Stimulated activated CD8-positive, alpha-beta memory T cell treated with anti-CD3 and anti-CD28 coated beads, Interleukin-7, amount 100 ng/mL, for 24 hours (primary cell): ENCODE results near the gene GRM4.

Experiments used
- DNase-seq: peaks from one replicate; pipeline ENCODE4 v3.0.0-alpha.2; 2020; ENCODE audit warnings: low read depth

GRM4 gene

GRCh38 chr6:34041385-34041784 is 104.5 kb downstream of the GRM4 start:
- no peak for DNase-seq

- no peak for DNase-seq
These were observed 105.9 kb downstream of the GRM4 start for GRCh38 chr6:34039943-34040342.

DNA sequence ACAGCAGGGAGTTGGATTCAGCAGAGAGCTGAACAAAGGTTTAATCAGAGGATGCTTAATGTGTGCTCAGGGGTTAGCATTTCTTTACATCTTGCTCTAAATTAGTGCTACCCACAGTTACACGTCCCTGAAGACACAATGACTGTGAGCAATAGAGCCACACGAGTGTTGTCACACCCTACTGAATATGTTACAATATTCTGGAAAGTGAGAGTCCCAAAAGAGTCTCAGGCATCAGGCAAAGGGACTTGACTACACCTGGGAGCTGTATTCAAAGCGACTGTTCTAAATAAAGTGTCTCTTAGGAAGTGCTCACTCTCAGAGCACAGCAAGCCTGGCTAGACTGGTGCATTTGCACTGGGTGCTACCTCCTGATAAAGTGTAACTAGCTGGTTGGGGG is 108.7 kb downstream of the GRM4 start:
- DNase-seq: no peak

- DNase-seq: no peak
These were observed 109.4 kb downstream of the GRM4 start for GRCh38 chr6:34036357-34037069.

GRCh38 chr6:34035704-34036356 is 110.1 kb downstream of the GRM4 start:
- DNase-seq: no peak

GRCh38 chr6:34035161-34035560 is 110.7 kb downstream of the GRM4 start:
- DNase-seq: no peak

GRCh38 chr6:34032856-34033255 is 113.0 kb downstream of the GRM4 start:
- no peak for DNase-seq

GRCh38 chr6:34031625-34032383 is 114.1 kb downstream of the GRM4 start:
- no peak for DNase-seq

- DNase-seq: no peak
These were observed 114.9 kb downstream of the GRM4 start for GRCh38 chr6:34030831-34031624.

DNA sequence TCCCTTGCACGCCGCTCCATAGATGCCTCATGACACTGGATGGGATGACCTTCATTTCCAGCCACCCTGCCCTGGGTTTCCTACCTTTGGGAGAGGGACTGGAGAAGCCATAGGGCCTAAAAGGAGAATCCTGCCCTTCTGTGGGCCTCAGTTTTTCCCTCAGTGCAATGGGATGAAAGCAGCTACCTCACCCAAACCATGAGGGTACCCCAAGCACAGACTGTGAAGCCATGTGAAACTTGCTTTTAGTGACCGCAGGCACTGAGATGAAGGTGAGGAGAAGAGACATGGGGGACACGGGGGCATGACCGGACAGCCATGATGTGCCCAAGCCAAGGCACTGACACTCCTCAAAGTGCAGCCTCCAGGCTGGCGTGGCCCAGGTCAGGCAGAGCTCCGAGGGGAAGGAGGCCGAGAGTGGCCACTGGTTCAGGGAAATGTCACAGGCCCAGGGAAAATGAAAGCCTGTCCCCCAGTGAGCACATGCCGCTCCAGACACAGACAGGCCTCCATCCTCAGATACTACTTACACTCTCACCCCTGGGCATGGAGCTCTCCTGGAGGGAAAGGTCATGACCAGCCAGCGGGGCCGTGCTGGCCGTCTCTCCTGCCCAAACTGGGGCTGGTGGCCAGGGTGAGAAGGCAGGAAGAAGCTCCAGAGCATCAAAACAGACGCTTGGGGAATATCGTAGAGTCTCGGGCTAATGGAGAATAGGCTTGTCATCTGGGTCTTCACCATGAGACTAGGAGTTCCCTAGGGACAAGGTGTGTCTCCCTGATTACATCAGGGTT is 116.2 kb downstream of the GRM4 start:
- no peak for DNase-seq

DNA sequence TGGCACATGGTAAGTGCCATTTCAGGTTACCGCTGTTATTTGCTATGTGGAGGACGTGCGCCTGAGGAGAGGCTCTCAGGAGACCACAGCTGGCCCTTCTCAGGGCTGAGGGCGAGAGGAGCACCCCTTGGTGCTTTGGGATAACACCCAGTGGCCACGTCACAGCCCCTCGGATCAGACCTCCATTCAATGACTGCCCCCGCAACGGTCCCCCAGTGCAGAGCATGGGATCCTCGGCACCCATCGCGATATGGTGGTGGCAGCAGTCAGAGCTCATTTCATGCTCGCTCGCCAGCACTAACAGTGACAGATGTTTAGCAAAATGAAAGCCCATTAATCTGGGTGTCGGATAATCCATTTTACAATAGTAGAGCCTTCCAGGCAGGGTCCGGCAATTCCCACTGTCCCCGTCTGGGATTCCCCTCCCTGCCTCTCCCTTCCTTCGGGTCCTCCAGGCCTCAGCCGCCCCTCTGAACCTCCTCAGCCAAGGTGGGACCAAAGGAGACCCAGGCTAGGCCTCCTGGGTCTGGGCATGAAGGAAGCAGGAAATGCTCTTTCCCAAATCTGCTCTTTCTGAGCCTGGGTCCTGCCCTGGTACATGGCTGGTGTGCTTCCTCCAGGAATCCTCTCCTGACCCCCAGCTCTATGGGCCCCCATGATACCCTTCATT is 117.1 kb downstream of the GRM4 start:
- DNase-seq: no peak

DNA sequence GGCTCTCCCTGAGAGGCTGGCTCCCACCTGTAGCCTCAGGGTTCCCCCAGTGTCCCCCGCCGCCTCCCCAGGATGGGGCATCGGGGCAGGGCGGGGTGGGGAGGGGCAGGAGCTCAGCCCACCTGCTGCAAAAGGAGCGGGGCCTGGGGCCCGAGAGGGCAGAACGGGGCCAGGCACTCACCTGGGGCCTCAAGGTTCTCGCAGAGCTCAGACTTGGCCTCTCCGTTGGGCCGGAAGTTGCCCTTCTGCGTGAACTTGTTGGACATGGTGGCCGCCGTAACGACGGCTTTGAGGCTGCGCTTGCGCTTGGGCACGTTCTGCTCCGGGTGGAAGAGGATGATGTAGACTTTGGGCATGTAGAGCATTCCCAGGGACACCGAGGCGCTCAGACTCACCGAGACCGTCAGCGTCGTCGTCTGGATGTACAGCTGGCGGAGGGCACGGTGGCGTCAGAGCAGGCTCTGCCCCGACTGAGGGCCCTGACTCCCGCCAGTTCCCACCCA is 117.9 kb downstream of the GRM4 start:
- DNase-seq: no peak

- peak; percentile 41 for DNase-seq
These were observed 118.4 kb downstream of the GRM4 start for GRCh38 chr6:34027445-34027936.

GRCh38 chr6:34025861-34026260 is 120.0 kb downstream of the GRM4 start:
- DNase-seq: no peak

GRCh38 chr6:34025112-34025807 is 120.6 kb downstream of the GRM4 start:
- no peak for DNase-seq

GRCh38 chr6:34022873-34023255 is 123.0 kb downstream of the GRM4 start:
- DNase-seq: no peak

- no peak for DNase-seq
These were observed 123.5 kb downstream of the GRM4 start for GRCh38 chr6:34022250-34022872.

- no peak for DNase-seq
These were observed 124.2 kb downstream of the GRM4 start for GRCh38 chr6:34021554-34022190.
